Activated T-cell treated with anti-CD3 and anti-CD28 coated beads, Interleukin-2, amount 50 U/mL, for 4 hours (primary cell): Measurements from ENCODE around the gene SCN8A. TPM values are rescaled to one million over a fixed set of nuclear protein-coding genes. Genes with fewer than 3 reads are reported as not detected.

Source experiments
- ATAC-seq, 2 donors: fragments of 200-7000 bp; cut with Tn5 transposase; one replicate each; pipeline ENCODE4 v1.10.0; 2021
- DNase-seq: peaks from one replicate; pipeline ENCODE4 v3.0.0-alpha.2; 2020
- H3K27me3 Mint-ChIP-seq: one replicate; pipeline ENCODE4 v1.8.0; 2021; ENCODE audit warnings: low read depth, mixed read lengths
- H3K36me3 Mint-ChIP-seq: one replicate; pipeline ENCODE4 v1.8.0; 2022; ENCODE audit warnings: mixed read lengths; ENCODE audit not compliant: insufficient read depth
- H3K4me1 Mint-ChIP-seq: one replicate; pipeline ENCODE4 v1.8.0; 2021; ENCODE audit warnings: low read depth, mixed read lengths
- H3K4me3 Mint-ChIP-seq: one replicate; pipeline ENCODE4 v1.8.0; 2021; ENCODE audit warnings: mild to moderate bottlenecking, moderate library complexity, mixed read lengths
- H3K9me3 Mint-ChIP-seq: one replicate; pipeline ENCODE4 v1.8.0; 2021; ENCODE audit warnings: mixed read lengths
- total RNA-seq, 3 donors: library from RNA; stranded (reverse); gene quantifications; one replicate each; pipeline ENCODE4 v1.2.1, GENCODE V29; 2021

The SCN8A gene
- total RNA-seq, 3 donors from 2014 or later: 0.23 to 0.46 (median 0.45) TPM

DNA sequence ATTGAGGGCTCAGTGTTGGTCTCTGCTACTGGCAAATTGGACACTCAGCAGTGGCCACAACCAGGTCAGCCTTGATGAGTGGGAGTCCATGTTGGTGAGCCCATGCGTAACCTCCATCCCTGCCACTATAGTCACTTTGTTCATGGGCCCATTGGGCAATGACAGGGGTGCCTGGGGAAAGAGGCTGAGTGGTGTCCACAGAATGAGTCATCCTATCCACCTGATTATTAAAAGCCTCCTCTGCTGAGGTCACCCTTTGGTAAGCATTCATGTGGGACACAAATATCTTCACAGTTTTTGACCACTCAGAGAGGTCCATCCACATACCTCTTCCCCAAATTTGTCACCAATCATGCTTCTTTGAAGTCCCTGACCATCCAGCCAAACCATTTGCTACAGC is 207.5 kb downstream of the SCN8A start:
- no peaks in the 10 kb centered on the region for H3K4me1 Mint-ChIP-seq
- no peak for ATAC-seq
- no peak overlapping the region for H3K4me3 Mint-ChIP-seq
- no peaks in the 10 kb centered on the region for H3K36me3 Mint-ChIP-seq
- no peaks in the 10 kb centered on the region for H3K9me3 Mint-ChIP-seq
- no peak for DNase-seq
- no peaks in the 10 kb centered on the region for H3K27me3 Mint-ChIP-seq

DNA sequence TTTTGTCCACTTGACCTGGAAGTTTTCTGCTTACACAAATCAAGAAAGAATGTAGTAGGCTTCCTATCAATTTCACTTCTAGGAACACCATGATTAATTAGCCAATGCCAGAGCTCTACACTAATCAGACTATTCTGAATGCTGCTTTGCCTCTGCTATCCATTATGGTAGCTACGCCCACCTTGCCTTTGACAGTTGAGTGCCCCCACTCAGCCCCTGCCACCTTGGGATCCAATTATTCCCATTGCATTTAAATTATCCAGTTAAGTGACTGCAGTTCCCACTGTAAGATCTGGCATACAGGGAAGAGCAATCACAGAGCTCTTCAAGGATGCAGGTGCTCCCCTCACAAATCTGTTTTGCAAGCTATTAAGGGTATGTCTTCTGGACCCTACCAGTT is 210.0 kb downstream of the SCN8A start:
- Mint-ChIP-seq H3K4me3 (no peak overlapping the region), H3K27me3 (no peaks in the 10 kb centered on the region), H3K36me3 (no peaks in the 10 kb centered on the region), H3K9me3 (no peaks in the 10 kb centered on the region), H3K4me1 (no peaks in the 10 kb centered on the region)
- ATAC-seq (no peak), DNase-seq (no peak)

DNA sequence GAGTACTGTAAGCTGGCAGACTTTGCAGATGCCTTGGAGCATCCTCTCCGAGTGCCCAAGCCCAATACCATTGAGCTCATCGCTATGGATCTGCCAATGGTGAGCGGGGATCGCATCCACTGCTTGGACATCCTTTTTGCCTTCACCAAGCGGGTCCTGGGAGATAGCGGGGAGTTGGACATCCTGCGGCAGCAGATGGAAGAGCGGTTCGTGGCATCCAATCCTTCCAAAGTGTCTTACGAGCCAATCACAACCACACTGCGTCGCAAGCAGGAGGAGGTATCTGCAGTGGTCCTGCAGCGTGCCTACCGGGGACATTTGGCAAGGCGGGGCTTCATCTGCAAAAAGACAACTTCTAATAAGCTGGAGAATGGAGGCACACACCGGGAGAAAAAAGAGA is 215.9 kb downstream of the SCN8A start:
- Mint-ChIP-seq H3K36me3 (no peaks in the 10 kb centered on the region), H3K27me3 (peaks cover 10% of the 10 kb centered on the region), H3K9me3 (no peaks in the 10 kb centered on the region), H3K4me3 (no peak overlapping the region), H3K4me1 (no peaks in the 10 kb centered on the region)
- DNase-seq (no peak), ATAC-seq (no peak)

DNA sequence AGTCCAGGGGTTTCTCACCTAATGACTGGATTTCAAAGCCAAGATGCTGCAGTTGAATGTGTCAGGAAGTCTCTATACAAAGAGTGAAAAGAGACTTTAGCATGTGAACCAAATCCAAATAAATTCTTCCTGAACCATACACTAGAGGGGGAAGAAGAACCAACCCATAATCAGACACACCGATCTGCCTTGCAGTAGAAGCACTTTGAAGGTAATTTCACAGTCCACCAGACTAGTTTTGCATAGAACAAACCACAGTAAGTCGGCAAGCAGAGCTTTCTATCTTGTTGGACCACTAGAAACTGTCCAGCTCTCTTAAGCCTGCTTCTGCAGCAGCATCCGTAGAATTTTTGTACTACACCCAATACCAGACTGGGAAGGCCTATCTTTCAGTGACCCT is 218.2 kb downstream of the SCN8A start:
- no peaks in the 10 kb centered on the region for H3K4me1 Mint-ChIP-seq
- H3K9me3 Mint-ChIP-seq: no peaks in the 10 kb centered on the region
- DNase-seq (no peak), ATAC-seq (no peak)
- H3K4me3 Mint-ChIP-seq: no peak overlapping the region
- H3K27me3 Mint-ChIP-seq: peaks cover 10% of the 10 kb centered on the region
- H3K36me3 Mint-ChIP-seq: no peaks in the 10 kb centered on the region

DNA sequence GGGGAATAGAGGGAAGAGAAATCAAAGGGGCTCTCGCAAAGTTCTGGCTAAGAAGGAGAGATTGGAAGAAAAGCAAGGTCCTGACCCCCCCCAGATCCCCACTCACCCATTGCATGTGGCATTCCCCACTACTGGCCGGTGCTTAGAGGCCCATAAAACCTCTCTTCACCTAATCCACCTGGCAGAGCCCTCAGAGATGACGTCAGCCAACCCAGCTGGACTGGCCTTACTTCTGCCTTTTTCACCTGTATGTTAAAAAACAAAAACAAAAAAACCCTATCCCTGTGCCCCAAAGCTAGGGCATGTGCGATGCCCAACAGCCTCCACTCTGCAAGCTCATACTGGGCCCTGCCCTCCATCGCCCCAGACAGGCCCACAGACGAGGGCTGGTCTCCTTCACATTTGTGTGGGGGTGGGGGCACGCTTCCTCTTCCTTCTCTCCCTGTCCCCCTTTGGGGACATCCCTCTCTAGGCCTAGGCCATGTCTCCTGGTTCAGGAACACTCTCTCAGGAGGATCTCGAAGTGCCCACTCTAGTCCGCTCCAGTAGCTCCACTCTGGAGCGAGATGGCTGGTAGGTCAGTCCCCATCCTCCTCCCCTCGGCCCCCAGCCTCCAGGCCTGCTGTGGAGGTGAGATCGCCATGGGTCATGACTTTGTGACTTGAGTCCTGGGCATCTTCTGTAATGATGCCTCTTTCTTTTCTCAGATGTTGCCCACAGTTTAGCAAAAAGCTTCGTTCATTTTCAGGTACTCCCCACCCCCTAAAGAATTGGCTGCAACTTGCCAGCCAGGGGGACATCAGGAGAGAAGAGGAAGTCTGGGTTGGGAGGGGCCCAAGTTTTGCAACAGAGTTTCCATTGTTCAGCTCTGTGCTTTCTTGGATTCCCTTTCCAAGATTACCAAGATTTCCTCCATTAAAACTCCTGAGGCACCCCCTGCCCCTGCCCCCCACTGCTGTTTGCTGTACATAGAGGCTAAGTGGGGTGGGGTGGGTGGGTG is 220.5 kb downstream of the SCN8A start:
- Mint-ChIP-seq H3K27me3 (peaks cover 13% of the 10 kb centered on the region), H3K36me3 (no peaks in the 10 kb centered on the region), H3K4me1 (peaks cover 7% of the 10 kb centered on the region), H3K4me3 (no peak overlapping the region), H3K9me3 (no peaks in the 10 kb centered on the region)
- no peak for ATAC-seq
- no peak for DNase-seq

DNA sequence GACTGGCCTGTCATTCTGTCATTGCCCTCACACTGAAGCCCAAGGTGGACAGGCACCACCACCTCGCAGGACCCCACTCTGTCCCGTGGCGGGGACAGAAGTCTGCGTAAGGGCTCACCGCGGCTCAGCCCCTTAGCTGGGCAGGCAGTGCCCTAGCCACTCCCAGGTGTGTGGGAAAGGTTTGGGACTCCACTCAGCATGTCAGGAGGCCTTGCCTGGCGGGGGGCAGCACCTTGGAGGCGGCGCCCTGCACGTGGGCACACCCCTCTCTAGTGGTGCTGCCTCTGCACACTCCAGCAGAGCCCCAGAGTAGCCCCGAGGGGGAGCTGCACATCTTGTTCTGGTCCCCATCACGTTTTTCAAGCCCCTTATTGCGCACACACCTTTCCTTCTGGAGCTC is 221.8 kb downstream of the SCN8A start:
- H3K36me3 Mint-ChIP-seq: no peaks in the 10 kb centered on the region
- H3K4me3 Mint-ChIP-seq: peak overlapping the region; percentile 65
- H3K27me3 Mint-ChIP-seq: peaks cover 8% of the 10 kb centered on the region
- H3K4me1 Mint-ChIP-seq: peaks cover 7% of the 10 kb centered on the region
- H3K9me3 Mint-ChIP-seq: no peaks in the 10 kb centered on the region
- ATAC-seq (no peak), DNase-seq (no peak)

DNA sequence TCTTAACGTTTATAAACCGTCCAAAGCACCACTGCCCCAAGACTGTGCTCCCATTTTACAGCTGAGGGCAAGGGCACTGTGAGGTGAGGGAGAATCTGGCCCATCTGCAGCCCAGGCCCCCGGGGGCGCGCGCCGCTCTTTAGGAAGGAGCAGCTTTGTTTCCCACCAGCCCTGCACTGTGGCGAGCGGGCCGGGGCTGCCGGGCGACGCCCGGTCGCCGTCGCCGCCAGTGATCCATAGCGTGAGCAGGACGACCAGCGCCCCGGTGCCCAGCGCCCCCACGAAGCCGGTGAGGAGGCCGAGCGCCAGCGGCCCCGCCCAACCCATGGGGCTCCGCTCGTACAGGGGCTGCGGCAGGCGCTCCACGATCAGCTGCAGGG is 222.9 kb downstream of the SCN8A start:
- DNase-seq: no peak
- peak overlapping the region; percentile 65 for H3K4me3 Mint-ChIP-seq
- no peaks in the 10 kb centered on the region for H3K36me3 Mint-ChIP-seq
- H3K4me1 Mint-ChIP-seq: peaks cover 7% of the 10 kb centered on the region
- H3K27me3 Mint-ChIP-seq: peaks cover 6% of the 10 kb centered on the region
- no peaks in the 10 kb centered on the region for H3K9me3 Mint-ChIP-seq
- peak in 1 of 2 donors; percentile 62 for ATAC-seq

DNA sequence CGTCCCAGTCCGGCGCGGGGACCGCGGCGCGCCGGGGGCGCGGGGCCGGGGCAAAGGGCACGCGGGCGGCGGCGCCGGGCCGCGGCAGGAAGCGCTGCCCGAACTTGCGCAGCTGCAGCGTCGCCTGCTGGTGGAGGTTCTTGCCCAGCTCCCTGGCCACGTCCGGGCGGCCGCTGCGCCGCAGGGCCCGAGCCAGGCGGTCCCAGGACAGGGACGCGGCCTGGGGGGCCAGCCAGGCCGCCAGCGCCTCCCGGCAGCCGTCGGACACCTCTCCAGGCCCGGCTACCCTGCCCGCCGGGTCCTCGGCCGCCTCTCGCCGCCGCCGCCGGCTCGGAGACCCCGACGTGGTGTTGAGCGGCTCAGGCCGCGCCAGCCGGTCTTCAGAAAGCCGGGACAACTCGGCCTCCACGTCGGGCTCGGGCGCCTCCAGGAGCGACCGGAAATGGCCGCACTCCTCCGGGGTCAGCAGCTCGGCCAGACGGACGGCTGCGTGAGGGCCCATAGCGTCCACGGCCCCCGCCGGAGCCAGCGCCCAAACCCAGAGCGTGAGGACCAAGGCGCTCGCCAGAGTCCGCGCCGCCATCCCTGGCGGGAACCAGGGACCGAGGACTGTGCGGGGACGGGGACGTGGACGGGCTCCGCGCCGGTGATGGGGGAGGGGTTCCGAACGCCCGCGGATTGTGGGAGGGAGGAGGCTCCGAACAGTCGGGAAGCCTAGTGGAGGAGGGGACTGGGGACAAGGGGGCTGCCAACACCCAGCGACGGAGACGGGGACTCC is 223.5 kb downstream of the SCN8A start:
- DNase-seq: peak; percentile 47
- ATAC-seq: peak; percentile 94
- Mint-ChIP-seq H3K4me3 (peak overlapping the region; percentile 70), H3K4me1 (peaks cover 7% of the 10 kb centered on the region), H3K9me3 (no peaks in the 10 kb centered on the region), H3K27me3 (peaks cover 6% of the 10 kb centered on the region), H3K36me3 (no peaks in the 10 kb centered on the region)

DNA sequence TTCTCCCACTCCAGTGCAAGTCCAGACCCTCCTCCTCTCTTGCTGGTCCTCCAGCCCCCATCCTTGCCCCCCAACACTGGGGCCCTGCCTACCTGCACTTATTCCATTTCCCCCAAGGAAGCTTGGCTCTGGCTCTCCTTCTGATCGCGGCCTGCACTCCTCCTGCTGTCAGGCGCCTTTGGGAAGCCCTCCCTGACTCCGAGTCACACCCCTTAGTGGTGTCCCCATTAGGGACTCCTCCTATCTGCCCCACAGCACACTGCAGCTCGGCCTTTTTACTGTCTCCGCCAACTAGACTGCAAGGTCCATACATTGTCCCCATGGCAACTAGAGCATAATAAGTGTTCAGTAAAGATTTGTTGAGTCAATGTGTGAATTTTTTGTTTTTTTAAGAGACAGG is 224.5 kb downstream of the SCN8A start:
- Mint-ChIP-seq H3K9me3 (no peaks in the 10 kb centered on the region), H3K36me3 (no peaks in the 10 kb centered on the region), H3K4me1 (peaks cover 13% of the 10 kb centered on the region), H3K27me3 (peaks cover 9% of the 10 kb centered on the region), H3K4me3 (peak overlapping the region; percentile 70)
- ATAC-seq (no peak), DNase-seq (no peak)

DNA sequence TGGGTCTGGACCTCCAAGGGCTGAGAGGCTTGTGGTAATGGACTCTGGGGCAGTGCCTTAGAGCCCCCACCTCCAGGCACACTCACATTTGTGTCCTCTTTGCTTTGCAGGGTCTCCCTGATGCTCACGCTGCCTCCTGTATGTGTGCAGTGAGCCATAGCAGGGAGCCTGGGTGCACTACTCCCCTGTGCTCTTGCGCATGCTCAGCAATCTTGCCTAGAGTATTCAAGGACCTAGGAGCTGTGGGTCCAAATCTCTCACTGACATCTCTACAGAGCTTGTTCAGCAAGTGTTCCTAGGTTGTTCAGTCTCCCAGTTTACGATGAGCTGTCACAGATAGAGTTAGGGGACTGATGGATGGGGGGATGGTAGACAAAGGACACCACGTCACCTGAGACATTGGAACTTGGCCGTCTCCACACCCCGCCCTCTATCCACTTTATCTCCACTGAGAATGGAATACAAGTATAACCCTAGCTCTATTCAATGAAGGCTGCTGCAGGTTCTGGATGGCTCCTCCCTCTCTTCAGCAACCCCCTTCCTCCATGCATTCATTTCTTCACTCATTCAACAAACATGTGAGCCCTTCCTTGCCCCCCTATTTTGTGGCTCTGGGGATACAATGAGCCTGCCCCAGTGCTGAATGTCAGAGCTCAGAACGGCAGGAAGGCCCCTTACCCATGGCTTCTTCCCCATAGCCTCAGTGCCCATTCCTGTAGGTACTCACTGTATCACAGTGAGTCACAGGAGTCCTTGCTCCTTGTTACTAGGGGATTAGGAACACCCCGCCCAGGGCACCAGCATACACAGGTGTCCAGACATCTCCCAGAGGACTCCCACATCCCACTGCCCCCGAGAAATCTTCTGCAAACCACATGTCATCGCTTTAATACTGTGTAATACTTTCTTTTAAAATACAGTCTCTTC is 226.3 kb downstream of the SCN8A start:
- Mint-ChIP-seq H3K36me3 (no peaks in the 10 kb centered on the region), H3K9me3 (no peaks in the 10 kb centered on the region), H3K4me1 (peaks cover 16% of the 10 kb centered on the region), H3K27me3 (peaks cover 9% of the 10 kb centered on the region), H3K4me3 (no peak overlapping the region)
- DNase-seq: no peak
- ATAC-seq: no peak

DNA sequence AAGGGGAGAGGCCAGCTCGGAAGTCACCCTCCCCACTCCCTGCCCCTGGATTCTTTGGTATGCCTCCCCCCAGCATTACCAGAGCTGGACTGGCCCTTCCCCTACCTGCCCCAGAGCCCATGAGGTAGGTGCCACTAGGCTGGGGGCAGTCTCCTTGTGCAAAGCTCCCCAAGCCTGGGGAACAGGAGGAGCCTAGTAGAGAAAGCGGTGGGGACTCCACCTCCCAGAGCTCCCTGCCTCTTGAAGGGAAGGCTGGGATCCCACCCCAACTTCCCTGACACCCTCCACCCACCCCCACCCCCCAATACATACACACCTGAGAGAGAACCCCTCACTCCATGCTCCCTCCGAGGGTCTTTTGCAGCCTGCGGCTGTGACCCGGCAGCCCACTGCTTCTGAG is 227.1 kb downstream of the SCN8A start:
- Mint-ChIP-seq H3K9me3 (no peaks in the 10 kb centered on the region), H3K4me1 (peaks cover 18% of the 10 kb centered on the region), H3K36me3 (no peaks in the 10 kb centered on the region), H3K4me3 (no peak overlapping the region), H3K27me3 (peaks cover 9% of the 10 kb centered on the region)
- ATAC-seq (no peak), DNase-seq (no peak)

DNA sequence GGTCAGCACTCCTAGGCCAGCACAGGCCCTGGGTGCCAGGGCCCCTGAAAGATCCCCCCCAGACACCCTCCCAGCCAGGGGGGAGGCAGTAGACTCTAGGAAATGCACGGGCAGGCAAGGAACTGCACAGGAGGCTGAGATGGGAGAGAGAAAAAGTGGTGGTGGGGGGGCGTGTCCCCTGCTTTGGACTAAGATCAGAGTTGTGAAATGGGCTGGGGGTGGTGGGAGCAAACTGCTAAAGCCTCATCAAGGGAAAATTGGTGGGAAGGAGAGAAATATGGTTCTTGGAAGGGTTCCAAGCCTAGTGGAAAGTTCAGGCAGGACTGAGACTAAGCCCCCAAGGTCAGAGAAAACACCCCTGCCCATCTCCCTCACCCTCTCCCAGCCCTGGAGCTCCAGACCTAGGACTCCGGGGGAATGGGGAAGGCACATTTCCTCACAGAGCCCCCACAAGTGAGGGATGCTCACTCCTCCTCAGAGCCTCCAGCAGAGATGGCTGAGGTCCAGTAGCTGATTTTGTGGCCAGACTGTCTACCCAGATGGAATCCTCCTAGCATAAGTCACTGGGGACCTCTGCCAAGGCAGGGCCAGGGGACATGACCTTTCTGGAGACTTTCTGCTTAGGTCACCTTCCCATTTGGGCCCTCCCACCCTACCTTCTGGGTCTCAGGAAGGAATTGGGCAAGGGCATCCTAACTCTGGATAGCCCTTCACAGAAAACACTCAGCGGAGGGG is 227.7 kb downstream of the SCN8A start:
- ATAC-seq (no peak), DNase-seq (no peak)
- no peaks in the 10 kb centered on the region for H3K9me3 Mint-ChIP-seq
- no peak overlapping the region for H3K4me3 Mint-ChIP-seq
- H3K4me1 Mint-ChIP-seq: peaks cover 20% of the 10 kb centered on the region
- no peaks in the 10 kb centered on the region for H3K36me3 Mint-ChIP-seq
- peaks cover 9% of the 10 kb centered on the region for H3K27me3 Mint-ChIP-seq

DNA sequence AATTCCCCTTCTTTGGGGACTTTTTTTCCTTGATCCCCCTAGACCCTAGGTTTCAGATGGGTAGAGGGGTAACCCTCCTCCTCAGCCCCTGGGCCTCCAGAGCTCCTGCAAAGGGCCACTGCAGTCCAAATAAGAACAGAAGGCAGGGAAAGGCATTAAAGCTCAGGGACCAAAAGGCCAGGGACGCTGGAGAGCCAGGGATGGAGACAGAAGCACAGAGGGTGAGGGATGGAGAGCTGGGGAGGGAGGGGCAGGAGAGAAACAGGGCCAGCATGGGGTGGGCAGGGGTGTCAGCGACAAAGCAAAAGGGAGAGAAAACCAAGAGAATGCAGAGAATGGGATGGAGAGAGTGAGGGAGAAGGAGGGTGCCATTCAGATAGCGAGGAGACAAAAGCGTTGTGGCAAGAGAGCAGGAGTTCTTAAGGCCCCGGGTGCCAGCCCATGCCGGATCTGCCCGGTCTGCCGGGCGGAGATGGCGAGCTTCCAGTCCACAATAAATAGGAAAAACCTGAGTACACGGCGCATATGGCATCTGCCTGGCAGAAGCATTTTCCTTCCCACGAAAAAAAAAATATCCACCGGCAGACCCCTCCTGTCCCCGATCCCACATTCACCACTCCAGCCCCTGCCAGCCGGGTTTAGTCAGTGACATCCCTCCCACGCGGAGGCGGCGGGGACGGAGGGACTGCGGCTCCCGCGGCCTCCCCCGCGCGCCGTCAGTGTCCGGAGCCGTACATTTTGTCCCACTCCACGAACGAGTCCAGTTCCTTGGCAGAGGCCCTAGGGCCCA is 228.9 kb downstream of the SCN8A start:
- Mint-ChIP-seq H3K27me3 (peaks cover 9% of the 10 kb centered on the region), H3K4me1 (peaks cover 20% of the 10 kb centered on the region), H3K9me3 (no peaks in the 10 kb centered on the region), H3K36me3 (no peaks in the 10 kb centered on the region), H3K4me3 (peak overlapping the region; percentile 61)
- ATAC-seq (no peak), DNase-seq (no peak)
